Uterus (tissue), 2 donors: Measurements from ENCODE around the gene ARMC2.

Experiments
- POLR2A ChIP-seq, 2 donors: fragments of 450-650 bp; IDR thresholded peaks; one replicate each; pipeline ENCODE4 v1.6.1; 2016; ENCODE audit warnings: antibody characterized with exemption in 2 of 2, mild to moderate bottlenecking in 1 of 2, moderate library complexity in 1 of 2
- TF ChIP-seq, protein P1 (sequence below), 4 experiments: fragments of 200-600 bp in 2 of 4; fragments of 450-650 bp in 2 of 4; sonication (generic) in 2 of 4; IDR thresholded peaks; one replicate each; pipeline ENCODE4 v1.5.1; 2016 to 2019; ENCODE audit warnings: antibody characterized with exemption in 4 of 4, mild to moderate bottlenecking in 2 of 4, moderate library complexity in 1 of 4

DNA sequence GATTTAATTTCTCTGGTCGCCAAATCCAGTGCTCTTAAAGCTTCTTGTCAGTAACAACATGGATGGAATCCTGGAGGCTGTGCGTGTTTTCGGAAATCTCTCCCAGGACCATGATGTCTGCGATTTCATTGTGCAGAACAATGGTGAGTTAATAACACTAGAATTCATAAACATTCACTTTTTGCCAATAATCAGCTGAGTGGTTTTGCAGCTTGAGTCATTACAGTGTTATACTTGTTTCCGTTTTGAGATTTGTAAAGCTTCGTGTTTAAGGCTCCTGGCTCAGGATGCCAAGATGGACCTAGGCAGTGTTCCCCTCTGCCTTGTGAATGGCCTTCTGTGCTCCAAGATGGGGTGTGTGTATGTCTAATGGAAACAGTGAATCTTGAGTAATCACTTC is 113.8 kb downstream of the ARMC2 start:
- no peak for TF ChIP-seq POLR2A (IDR thresholded peaks at IDR 0.05)
- TF ChIP-seq, protein P1, sequence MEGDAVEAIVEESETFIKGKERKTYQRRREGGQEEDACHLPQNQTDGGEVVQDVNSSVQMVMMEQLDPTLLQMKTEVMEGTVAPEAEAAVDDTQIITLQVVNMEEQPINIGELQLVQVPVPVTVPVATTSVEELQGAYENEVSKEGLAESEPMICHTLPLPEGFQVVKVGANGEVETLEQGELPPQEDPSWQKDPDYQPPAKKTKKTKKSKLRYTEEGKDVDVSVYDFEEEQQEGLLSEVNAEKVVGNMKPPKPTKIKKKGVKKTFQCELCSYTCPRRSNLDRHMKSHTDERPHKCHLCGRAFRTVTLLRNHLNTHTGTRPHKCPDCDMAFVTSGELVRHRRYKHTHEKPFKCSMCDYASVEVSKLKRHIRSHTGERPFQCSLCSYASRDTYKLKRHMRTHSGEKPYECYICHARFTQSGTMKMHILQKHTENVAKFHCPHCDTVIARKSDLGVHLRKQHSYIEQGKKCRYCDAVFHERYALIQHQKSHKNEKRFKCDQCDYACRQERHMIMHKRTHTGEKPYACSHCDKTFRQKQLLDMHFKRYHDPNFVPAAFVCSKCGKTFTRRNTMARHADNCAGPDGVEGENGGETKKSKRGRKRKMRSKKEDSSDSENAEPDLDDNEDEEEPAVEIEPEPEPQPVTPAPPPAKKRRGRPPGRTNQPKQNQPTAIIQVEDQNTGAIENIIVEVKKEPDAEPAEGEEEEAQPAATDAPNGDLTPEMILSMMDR (IDR thresholded peaks at IDR 0.05): no peak
